GM19372 (cell line): ENCODE data around the gene TM9SF1.

Experiments
- ATAC-seq: cut with Tn5 transposase; IDR thresholded peaks from one replicate; pipeline ENCODE4 v1.9.1; 2021; ENCODE audit warnings: mild to moderate bottlenecking, low read depth, moderate library complexity; ENCODE audit not compliant: unreplicated experiment

The TM9SF1 gene, protein sequence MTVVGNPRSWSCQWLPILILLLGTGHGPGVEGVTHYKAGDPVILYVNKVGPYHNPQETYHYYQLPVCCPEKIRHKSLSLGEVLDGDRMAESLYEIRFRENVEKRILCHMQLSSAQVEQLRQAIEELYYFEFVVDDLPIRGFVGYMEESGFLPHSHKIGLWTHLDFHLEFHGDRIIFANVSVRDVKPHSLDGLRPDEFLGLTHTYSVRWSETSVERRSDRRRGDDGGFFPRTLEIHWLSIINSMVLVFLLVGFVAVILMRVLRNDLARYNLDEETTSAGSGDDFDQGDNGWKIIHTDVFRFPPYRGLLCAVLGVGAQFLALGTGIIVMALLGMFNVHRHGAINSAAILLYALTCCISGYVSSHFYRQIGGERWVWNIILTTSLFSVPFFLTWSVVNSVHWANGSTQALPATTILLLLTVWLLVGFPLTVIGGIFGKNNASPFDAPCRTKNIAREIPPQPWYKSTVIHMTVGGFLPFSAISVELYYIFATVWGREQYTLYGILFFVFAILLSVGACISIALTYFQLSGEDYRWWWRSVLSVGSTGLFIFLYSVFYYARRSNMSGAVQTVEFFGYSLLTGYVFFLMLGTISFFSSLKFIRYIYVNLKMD

GRCh38 chr14:24195186-24196070, at the start of gene TM9SF1:
Gene TM9SF1, minus strand, starts transcription at chr14:24195441. Its CDS starts 422 bp downstream, at chr14:24195019.
- ATAC-seq: peak; percentile 88

- ATAC-seq: no peak
Measured at GRCh38 chr14:24243336-24243836, 48.1 kb upstream of the TM9SF1 start.

DNA sequence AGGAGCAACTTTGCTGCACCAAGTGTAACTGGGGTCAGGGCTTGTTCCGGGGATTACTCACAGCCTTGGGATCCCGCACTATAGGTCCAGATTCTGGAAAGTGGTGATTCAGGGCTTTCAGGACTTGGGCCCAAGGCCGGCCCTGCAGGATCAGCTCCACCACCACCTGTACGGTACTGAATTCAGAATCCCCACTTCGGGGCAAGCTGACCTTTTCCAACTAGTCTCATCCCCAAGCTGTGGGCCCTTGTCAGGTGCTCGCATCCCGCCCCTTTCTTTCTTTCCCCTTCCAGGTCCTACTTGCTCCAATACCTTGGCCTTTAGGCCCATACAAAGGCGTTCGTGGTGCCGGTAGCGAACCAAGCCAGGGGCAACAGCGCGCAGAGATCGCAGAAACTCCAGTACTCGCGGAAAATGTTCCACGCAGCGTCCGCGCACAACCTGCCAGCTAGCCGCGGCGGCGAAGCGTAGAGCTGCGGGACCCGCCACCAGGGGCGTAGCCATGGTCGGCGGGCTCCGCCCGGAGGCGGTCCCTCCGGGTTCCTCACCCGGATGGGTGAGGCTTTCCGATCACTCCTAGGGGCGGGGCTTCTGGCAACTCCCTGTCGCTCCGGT, 46.7 kb upstream of the TM9SF1 start:
- ATAC-seq: peak; percentile 78

DNA sequence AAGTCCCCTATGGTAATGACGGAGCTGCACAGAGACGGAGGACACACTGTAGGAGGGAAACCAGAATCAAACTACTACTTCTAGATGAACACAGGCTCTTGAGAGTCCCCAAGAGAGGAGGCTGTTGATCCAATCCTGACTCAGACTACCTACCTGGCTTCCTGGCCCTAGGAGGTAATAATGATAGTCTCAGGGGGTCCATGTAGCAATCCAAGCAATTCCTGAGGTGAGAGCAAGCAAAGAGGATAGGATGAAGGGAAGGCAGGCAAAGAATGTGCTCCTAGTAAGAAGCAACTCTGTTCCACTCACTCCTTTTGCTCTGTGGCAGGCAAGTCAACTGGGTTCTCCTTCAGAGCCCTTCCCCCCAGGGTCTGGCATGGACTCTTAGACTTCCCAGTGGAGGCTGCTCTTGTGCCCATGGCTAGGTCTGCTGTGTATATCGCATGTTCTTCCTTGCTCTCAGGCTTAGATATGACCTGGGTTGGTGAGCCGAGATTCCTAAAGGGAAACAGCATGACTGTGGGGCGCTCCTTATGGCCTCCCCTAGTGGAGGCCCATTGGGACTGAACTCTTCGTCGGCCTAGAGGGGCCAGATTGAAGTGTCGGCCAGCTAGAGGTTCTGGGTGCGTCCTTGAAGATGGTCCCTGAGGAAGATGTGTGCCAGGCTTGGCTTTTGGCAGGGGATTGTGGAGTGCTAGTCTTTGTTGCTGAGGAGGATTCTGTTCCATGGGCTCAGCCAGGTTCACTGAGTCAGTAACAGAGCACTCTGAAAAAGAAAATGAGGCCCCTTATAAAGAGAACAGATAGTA, 45.1 kb upstream of the TM9SF1 start:
- no peak for ATAC-seq

DNA sequence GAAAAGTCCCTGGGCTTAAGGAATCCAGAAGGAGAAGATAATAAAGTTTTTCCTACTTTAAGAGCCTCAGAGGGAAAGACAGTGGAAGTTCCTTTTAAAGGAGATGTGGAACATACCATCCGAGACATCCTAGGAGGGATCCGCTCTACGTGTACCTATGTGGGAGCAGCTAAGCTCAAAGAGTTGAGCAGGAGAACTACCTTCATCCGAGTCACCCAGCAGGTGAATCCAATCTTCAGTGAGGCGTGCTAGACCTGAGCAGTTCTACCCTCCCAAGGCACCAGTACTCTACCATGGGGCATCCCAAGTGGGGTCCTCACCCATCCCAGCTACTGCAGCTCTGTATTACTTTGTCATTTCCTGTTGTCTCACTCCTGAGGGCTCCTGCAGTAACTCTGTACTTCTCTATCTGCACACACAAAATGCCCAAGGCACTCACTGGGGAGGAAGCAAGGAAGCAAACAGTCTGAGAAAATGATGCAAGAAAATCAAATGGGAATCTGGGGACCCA, 43.3 kb upstream of the TM9SF1 start:
- ATAC-seq: no peak

GRCh38 chr14:24238123-24238522, 42.9 kb upstream of the TM9SF1 start:
- no peak for ATAC-seq

- ATAC-seq: no peak
Measured at GRCh38 chr14:24237463-24237955, 42.3 kb upstream of the TM9SF1 start.

- ATAC-seq: no peak
Measured at GRCh38 chr14:24236689-24237462, 41.6 kb upstream of the TM9SF1 start.

GRCh38 chr14:24235804-24236688, 40.8 kb upstream of the TM9SF1 start:
- ATAC-seq: no peak

- ATAC-seq: no peak
Measured at GRCh38 chr14:24234095-24235005, 39.1 kb upstream of the TM9SF1 start.

DNA sequence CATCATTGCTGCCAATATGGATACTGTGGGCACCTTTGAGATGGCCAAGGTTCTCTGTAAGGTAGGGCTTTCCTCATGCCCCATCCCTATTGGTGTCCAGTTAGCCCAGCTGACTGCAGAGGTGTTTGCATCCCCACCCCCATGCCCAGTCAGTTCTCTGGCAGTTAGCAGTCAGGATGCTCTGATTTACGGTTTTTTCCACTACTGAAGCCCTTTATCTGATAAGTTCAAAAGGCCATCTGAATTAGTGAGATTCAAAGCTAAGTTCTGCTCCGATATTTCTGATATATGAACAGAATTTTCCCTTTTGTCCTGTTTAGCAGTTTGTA, 38.3 kb upstream of the TM9SF1 start:
- ATAC-seq: no peak

DNA sequence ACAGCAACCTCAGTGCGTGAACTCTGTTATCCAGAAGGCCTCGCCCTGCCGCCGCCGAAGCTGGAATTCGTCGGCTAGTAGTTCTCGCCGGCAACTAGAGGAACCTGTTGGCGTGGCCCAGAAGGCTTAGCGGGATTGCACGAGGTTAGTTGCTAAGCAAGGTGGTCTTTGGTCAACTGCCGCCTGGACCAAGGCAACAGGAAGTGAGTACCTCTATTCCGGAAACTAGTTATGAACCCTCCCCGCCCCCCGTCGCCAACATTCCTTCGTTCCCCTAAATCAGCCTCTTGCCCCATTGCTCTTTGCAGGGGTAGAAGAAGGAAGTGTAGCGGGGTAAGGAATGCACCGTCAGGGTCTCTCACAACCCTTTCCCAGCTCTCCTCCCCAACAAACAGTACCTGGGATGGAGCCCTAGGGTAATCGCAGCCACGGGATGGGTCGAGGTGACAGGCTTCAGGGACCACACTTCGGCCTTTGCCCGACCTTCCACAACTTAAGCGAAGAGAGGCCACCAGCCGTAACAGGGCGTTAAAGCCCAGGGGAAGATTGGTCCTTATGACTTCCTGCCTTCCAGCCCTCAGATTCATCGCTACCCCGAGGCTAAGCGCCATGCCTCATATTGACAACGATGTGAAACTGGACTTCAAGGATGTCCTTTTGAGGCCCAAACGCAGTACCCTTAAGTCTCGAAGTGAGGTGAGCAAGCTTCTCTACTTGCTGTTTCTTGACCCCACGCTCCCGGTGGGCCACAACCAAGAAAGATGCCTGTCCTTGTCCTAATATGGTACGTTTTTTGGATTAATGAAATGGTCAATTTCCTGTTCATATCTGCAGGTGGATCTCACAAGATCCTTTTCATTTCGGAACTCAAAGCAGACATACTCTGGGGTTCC, 37.6 kb upstream of the TM9SF1 start, which contains the start of gene GMPR2:
TSS of gene GMPR2 (plus strand) at position 285 of the 893 bp plus-strand sequence. CDS start at position 610, 325 bp downstream.
- ATAC-seq: peak; percentile 56

DNA sequence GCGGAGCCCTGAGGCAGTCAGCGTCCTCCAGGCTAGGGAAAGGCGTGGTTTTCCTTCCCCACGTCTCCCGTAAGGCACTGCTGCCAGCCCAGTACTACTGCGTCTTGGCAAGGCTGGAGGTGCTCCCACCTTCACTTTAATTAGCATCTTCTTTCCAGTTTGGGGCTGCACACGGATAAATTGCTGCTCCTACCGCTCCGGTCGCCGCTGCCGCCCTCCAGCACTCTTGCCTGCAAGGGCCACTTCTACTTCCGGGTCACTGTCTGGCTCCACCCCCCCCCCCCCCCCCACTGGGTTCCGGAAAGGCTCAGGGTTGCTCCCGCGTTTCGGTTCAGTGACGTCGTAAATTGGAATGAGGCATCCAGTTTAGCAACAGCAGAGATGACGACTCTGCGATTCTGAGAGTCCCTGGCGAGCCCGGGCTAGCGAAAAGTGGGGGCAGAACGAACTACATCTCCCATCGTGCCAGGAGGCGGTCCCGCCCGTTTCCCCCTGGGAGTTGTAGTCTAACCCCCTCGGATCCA, 36.9 kb upstream of the TM9SF1 start, which contains the start of gene NEDD8:
TSS of gene NEDD8 (minus strand) at position 247 of the 524 bp plus-strand sequence. CDS start at position 147, 100 bp downstream.
- peak; percentile 71 for ATAC-seq

GRCh38 chr14:24231263-24232120, 36.3 kb upstream of the TM9SF1 start:
- no peak for ATAC-seq
